GM21381 (cell line): ENCODE measurements around the gene MRPL42.
A peak's percentile ranks its signal among the peaks of the same experiment; 100 is the strongest.
"Not testable (repeated sequence)": the region's sequence is repeated elsewhere in the genome, so short reads cannot be mapped to it uniquely, and the experiment has no call there.

Source experiments
- ATAC-seq: cut with Tn5 transposase; IDR thresholded peaks from one replicate; pipeline ENCODE4 v1.9.1; 2021; ENCODE audit warnings: mild to moderate bottlenecking, moderate library complexity; ENCODE audit not compliant: unreplicated experiment

MRPL42 gene

GRCh38 chr12:93497456-93497855 lies 30.1 kb downstream of the MRPL42 start:
- ATAC-seq = no peak

DNA sequence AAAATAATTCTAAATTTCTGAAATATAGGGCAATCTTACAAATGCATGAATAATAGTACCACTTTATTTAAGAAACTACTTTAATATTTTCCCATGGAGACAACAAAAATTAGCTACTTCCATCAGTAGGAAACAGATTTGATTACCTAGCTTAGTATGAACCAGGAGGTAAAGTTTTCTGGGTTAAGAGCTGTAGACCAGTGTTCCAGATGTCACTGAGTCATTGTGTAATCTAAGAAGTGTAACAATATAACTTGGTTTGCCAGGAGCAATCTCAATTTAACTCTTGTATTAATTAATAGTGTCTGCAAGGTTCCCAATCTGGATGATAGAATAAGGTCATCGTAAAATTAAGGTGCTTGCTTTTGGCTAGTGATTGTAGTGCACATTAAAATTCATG lies 31.5 kb downstream of the MRPL42 start:
- not testable (repeated sequence) for ATAC-seq

DNA sequence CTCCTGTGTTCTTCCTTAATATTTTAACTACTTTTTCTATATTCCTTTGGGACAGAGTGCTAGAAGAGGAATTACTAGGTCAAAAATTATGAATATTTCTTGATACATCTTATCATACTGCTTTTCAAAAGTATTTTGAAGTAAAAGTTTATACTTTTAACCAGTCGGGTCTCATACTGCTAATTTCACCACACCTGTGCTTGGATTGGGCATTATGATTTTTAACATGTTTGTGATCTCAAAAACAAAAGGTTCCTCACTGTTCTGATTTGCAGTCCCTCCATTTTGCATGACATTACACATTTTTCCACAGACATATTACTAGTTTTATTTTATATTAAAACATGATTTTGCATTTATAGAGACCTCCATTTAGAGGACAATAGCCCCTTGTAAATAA lies 32.9 kb downstream of the MRPL42 start:
- no peak for ATAC-seq

GRCh38 chr12:93500667-93501066 lies 33.4 kb downstream of the MRPL42 start:
- ATAC-seq = no peak

DNA sequence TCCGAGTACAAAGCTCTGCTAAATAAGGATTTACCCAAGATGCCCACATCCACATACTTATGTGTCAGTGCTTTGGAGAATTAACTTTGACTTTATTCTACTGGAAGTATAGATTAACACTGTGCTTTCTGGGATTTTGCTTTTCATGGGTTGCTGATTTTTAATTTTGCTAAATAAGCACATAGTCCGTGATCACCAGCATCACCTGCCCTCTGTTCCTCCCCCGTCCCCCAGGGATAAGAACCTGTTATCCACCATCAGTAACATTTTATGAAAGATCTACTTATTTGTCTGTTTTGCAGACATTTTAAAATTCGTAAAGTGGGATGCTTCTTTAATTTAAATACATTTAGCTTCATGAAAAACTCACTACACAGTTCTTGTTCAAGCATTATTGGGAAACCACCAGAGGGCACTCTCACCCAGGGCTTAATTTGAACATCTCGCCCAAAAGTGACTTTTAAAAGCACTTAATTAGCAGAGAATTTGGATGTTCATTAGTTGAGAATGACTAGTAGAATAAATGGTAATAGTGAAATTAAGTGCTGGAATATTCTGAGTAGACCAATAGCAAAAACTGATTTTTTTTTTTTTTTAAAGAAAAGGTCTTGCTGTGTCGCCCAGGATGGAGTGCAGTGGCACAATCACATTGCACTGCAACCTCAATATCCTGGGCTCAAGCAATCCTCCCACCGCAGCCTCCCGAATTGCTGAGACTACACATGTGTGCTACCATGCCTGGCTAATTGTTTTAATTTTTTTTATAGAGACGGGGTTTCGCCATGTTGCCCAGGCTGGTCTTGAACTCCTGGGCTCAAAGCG lies 35.7 kb downstream of the MRPL42 start:
- no peak for ATAC-seq

DNA sequence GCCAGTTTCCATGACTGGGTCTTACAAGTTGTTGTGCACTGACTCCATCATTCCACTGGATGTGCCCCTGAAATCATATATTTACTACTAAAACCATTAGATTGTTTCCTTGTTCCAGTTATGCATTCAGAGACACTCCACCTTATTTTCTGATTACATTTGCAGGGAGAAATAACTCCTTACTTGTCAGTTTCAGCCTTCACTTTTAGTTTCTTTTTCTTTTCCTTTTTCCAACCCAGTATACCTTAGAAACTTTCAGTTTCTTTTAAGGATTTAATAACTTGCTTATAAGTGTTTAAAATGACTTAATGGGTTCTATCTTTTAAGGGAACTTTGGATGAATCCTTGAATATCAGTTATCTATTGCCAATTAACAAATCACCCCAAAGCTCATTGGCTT lies 39.9 kb downstream of the MRPL42 start:
- ATAC-seq = no peak

- no peak for ATAC-seq
Measured at GRCh38 chr12:93509506-93509905, 42.2 kb downstream of the MRPL42 start.

DNA sequence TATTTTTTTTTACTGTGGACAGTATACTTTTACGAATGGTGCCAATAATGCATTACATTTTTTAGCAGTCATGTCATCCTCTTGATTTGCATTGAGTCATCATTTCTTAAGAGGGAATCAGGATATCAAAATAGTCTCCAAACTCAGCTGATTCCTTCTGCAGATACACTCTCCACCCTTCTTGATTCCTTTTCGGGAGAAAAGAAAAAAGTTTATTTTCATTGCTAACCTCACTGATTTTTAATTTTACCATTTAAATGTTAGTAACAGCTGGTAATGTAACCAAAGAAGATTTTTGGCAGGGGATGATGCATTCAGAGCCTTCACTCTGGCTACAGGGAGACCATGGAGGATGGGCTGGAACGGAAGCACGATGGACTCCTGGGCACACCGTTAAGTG lies 47.5 kb downstream of the MRPL42 start:
- ATAC-seq = no peak

- ATAC-seq = no peak
Measured at GRCh38 chr12:93518725-93519124, 51.4 kb downstream of the MRPL42 start.

DNA sequence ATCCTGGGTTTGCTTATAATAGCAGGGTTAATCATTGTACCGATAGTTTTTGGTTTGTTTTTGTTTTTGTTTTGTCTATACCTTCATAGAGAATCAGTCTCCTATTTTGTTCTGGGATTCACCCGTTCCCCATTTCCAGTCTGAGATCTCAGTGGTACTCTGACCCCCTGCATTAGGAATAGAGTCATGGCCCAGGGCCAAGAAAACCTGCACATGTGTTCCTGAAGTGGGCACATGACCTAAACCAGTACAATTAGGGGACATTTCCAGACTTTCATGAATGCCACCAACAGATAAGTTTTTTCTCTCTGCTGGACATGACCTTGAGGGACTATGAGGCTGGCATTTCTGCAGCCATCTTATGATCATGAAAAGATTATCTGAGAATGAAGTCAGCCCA lies 52.5 kb downstream of the MRPL42 start:
- ATAC-seq = no peak

GRCh38 chr12:93520454-93520853 lies 53.1 kb downstream of the MRPL42 start:
- ATAC-seq = no peak

DNA sequence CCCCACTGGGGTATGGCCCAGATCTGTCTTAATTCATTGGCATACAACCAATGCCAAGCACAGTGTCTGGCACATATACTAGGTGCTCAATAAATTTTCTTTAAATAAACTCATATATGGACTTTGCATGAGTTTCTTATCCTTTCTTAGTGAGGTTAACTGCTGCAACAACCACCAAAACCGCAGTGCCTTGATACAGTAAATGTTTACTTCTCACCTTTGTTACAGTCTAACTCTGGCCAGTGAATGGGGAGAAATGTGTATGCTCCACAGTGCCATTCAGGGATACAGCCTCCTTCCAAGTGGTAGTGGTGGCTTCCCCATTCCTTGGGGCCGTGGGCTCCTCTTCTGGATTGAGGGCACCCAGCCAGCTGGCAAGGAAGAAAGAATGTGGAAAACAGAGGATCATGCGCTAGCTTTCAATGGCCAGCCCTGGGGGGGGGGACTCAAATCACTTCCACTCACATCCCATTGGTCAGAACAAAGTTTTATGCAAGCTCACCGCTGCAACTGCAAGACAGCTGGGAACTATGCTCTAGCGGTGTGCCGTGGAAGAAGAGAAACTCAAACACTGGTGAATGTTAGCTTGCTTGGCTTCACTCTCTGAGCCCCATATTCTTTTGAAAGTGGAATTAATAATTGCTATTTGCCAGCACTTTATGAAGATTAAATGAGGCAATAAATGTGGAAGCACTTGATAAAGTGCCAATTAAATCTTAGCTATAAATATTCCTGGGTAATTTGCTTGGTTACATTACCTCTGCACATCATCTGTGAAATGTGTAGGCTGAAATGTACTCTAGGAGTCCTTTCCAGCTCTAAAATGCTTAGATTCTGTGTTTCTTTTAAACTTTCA lies 54.1 kb downstream of the MRPL42 start:
- ATAC-seq = no peak

- no peak for ATAC-seq
Measured at GRCh38 chr12:93524386-93525133, 57.2 kb downstream of the MRPL42 start.

DNA sequence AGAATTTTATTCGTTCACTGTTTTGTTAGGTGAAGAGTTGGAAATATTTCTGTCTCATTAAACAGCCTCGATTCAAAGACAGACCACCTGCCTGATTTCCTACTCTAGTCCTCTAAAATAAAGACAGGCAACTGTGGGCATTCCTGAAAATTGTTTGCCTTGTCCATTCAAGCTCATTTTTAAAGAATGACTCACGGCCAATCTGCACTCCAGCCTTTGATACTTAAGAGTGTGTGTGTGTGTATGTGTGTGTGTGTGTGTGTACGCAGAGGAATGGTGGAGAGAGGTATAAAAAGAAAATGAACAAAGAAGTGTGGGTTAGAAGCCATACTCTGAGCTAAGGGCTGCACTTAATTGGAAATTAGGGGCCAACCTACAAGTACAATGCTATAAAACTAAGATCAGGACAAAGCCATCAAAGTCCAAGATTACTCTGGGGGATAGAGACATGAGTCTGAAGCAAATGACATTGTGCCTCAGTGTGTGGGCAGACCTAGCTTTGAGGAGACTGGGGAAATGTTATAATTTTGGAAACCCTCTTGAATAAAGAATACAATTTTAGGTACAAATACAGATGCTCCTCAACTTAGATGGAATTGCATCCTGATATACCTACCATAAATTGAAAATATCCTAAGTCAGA lies 59.6 kb downstream of the MRPL42 start:
- no peak for ATAC-seq

GRCh38 chr12:93530358-93530757 lies 63.0 kb downstream of the MRPL42 start:
- no peak for ATAC-seq

GRCh38 chr12:93533310-93533709 lies 66.0 kb downstream of the MRPL42 start:
- ATAC-seq = no peak

- no peak for ATAC-seq
Measured at GRCh38 chr12:93536111-93536765, 68.9 kb downstream of the MRPL42 start.

- peak; percentile 80 for ATAC-seq
Measured at GRCh38 chr12:93536766-93537488, 69.6 kb downstream of the MRPL42 start.

DNA sequence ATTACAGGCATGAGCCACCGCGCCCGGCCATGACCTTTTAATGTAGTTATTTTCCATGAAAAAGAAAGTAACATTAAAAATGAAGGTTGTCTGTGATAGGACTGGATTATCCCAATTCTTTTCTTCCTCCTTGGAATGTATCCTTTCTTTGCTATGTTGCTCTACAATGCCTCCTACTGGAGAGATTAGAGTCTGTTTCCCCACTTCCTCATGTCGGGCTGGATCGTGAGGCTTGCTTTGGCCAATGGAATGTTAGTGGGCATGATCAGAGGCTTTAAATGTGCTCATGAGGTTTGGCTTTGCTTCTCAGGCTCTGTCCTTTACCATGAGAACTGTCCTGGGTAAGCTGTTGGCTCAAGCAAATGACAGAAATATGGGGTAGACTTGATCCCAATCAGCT lies 70.5 kb downstream of the MRPL42 start:
- no peak for ATAC-seq

- no peak for ATAC-seq
Measured at GRCh38 chr12:93539821-93540220, 72.5 kb downstream of the MRPL42 start.
